C4-2B (cell line): Measurements from ENCODE around the gene SORCS2.

Experiments used
- ZFX ChIP-seq: fragments of 450-650 bp; IDR thresholded peaks from 2 replicates; pipeline ENCODE4 v1.6.1; 2017
- TF ChIP-seq, protein P1 (sequence below): fragments of 450-650 bp; conservative IDR thresholded peaks from 2 replicates; pipeline ENCODE4 v1.5.1; 2017; ENCODE audit warnings: mild to moderate bottlenecking

DNA sequence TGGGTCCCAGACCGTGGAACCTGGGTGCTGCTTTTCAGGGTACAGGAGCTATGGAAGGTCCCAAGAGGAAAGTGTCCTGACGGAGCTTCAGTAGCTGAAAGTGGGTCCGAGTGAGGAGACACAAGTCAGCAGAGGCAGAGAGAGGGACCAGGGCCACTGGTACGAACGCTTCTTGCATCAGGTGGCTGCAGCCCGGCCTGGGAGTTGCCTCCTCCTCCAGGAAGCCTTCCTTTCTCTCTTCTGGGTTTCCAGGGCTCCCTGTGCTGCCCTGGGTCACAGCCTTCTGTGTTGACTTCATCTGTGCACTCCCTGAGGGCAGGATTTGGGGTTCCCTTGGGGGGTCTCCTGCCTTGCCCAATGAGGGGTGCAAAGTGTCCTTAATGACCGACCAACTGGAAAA, 94.5 kb downstream of the SORCS2 start:
- TF ChIP-seq, protein P1, sequence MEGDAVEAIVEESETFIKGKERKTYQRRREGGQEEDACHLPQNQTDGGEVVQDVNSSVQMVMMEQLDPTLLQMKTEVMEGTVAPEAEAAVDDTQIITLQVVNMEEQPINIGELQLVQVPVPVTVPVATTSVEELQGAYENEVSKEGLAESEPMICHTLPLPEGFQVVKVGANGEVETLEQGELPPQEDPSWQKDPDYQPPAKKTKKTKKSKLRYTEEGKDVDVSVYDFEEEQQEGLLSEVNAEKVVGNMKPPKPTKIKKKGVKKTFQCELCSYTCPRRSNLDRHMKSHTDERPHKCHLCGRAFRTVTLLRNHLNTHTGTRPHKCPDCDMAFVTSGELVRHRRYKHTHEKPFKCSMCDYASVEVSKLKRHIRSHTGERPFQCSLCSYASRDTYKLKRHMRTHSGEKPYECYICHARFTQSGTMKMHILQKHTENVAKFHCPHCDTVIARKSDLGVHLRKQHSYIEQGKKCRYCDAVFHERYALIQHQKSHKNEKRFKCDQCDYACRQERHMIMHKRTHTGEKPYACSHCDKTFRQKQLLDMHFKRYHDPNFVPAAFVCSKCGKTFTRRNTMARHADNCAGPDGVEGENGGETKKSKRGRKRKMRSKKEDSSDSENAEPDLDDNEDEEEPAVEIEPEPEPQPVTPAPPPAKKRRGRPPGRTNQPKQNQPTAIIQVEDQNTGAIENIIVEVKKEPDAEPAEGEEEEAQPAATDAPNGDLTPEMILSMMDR, result no peak
- TF ChIP-seq ZFX, result no peak
